ENCODE measurements around the gene STK32C. TPM values are rescaled to one million over a fixed set of nuclear protein-coding genes. Genes with fewer than 3 reads are reported as not detected.
"Not testable (repeated sequence)": the region's sequence is repeated elsewhere in the genome, so short reads cannot be mapped to it uniquely, and the experiment has no call there.

The STK32C gene
- total and polyA plus RNA-seq, 2 of the 4 experiments (the other 2 are of a cell fraction): 5.0 to 8.3 TPM

GRCh38 chr10:132269266-132270230 is 38.2 kb downstream of the STK32C start (continued):
- TF ChIP-seq CTCF (conservative IDR thresholded peaks at IDR 0.05; ENCODE audit: low read depth, low read length): no peak

- H3K4me2 ChIP-seq (ENCODE audit: low read depth, low read length); H4K20me1 ChIP-seq (ENCODE audit: insufficient read depth, low read length); H2BK120ac ChIP-seq (ENCODE audit: low read depth, low read length); intact Hi-C loops (cut with micrococcal nuclease); dilution Hi-C loops (cut with HindIII; ENCODE audit: low sequenced_read_pairs, unreplicated experiment); H3K18ac ChIP-seq (ENCODE audit: low read depth, low read length); H3K27me3 ChIP-seq (ENCODE audit: control insufficient read depth, insufficient read depth, low read length); H2AK9ac ChIP-seq (replicated peaks; ENCODE audit: low read depth, low read length, poor library complexity); H2BK20ac ChIP-seq (ENCODE audit: low read depth, low read length); H3K4ac ChIP-seq (ENCODE audit: low read depth, low read length); H4K5ac ChIP-seq (ENCODE audit: low read depth, low read length); H3K56ac ChIP-seq (ENCODE audit: extremely low read depth, insufficient read depth, low read length); H3K4me3 ChIP-seq (ENCODE audit: insufficient read depth, low read depth, low read length); H2AFZ ChIP-seq (replicated peaks; ENCODE audit: low read length, poor library complexity); H2AK5ac ChIP-seq (ENCODE audit: low read depth, low read length); H2BK5ac ChIP-seq (ENCODE audit: low read depth, low read length, poor library complexity, severe bottlenecking); ATAC-seq (ENCODE audit: low read depth); in situ Hi-C loops (cut with MboI; ENCODE audit: low sequenced_read_pairs); H3K14ac ChIP-seq (replicated peaks; ENCODE audit: low read depth, low read length); H2BK15ac ChIP-seq (ENCODE audit: low read depth, low read length); H3K36me3 ChIP-seq (ENCODE audit: control insufficient read depth, insufficient read depth, low read length); H4K91ac ChIP-seq (ENCODE audit: insufficient read depth, low read depth, low read length); H4K8ac ChIP-seq (ENCODE audit: low read depth in 2 of 2, low read length in 2 of 2); H3K9me3 ChIP-seq (ENCODE audit: control insufficient read depth, insufficient read depth, low read length); H3K9ac ChIP-seq (ENCODE audit: low read depth, low read length); H3K79me1 ChIP-seq (ENCODE audit: low read depth in 1 of 2, low read length in 2 of 2); BruUV-seq (replicated peaks); POLR2A ChIA-PET (ENCODE audit: unreplicated experiment); CTCF ChIA-PET; H3K9me1 ChIP-seq (ENCODE audit: insufficient read depth, low read length); H3K23ac ChIP-seq (ENCODE audit: low read depth, low read length); H3K27ac ChIP-seq (ENCODE audit: insufficient read depth, low read length); DNase-seq: not testable (repeated sequence)
- WGBS, 2 experiments (ENCODE audit: extremely low coverage in 2 of 2, insufficient read length in 1 of 2): 89% methylated on average over 8 of the region's 12 CpGs; no CpG with 5 or more reads in 1 of the 2 experiments
- H3K4me1 ChIP-seq (ENCODE audit: control insufficient read depth, insufficient read depth, low read length): peaks cover 14% of the 10 kb centered on the region; the same call in 1 of the 2 replicates
These were observed 39.8 kb downstream of the STK32C start for GRCh38 chr10:132267916-132268315.
